ENCODE measurements around the gene CEP104.

CEP104 gene

DNA sequence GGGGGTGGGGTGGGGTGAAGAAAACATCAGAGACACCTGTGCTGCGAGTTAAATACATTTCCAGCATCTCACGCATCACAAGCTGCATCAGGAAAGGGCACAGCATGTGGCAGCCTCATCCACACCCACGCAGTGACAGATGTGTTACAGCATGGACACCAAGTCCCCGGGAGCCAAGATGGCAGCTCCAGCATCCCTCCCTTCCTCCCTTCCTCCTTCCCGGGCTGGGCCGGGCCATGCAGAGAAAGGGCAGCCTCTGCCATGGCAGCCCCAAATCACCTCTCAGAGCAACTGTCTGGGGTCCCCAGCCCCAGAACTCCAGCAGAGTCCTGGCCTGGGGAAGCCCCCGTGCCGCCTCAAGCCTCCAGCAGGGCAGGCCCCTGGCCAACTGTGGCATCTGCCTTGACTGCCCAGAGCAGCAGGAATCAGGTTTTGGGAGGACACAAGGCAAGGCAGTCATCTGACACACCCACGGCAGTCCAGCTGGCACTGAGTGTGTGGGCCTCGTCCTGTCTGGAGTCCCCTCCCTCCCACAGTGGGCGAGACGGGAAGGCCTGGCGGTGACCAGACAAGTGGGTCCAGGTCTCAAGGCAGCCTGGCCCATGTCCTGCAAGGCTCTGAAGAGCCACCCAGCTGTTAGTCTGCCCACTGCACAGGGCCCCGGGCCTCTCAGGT is 78.3 kb downstream of the CEP104 start:
- DNase-seq (ENCODE audit: low read depth in 1 of 2, low spot score in 1 of 2) = no peak
- TF ChIP-seq SPI1 (IDR thresholded peaks at IDR 0.05; ENCODE audit: borderline replicate concordance, low read depth) = no peak
- TF ChIP-seq GABPA (IDR thresholded peaks at IDR 0.05; ENCODE audit: low read depth) = no peak
- no peak for TF ChIP-seq CTCF (IDR thresholded peaks at IDR 0.05; ENCODE audit: insufficient read depth, low read length)
- TF ChIP-seq, protein P1, sequence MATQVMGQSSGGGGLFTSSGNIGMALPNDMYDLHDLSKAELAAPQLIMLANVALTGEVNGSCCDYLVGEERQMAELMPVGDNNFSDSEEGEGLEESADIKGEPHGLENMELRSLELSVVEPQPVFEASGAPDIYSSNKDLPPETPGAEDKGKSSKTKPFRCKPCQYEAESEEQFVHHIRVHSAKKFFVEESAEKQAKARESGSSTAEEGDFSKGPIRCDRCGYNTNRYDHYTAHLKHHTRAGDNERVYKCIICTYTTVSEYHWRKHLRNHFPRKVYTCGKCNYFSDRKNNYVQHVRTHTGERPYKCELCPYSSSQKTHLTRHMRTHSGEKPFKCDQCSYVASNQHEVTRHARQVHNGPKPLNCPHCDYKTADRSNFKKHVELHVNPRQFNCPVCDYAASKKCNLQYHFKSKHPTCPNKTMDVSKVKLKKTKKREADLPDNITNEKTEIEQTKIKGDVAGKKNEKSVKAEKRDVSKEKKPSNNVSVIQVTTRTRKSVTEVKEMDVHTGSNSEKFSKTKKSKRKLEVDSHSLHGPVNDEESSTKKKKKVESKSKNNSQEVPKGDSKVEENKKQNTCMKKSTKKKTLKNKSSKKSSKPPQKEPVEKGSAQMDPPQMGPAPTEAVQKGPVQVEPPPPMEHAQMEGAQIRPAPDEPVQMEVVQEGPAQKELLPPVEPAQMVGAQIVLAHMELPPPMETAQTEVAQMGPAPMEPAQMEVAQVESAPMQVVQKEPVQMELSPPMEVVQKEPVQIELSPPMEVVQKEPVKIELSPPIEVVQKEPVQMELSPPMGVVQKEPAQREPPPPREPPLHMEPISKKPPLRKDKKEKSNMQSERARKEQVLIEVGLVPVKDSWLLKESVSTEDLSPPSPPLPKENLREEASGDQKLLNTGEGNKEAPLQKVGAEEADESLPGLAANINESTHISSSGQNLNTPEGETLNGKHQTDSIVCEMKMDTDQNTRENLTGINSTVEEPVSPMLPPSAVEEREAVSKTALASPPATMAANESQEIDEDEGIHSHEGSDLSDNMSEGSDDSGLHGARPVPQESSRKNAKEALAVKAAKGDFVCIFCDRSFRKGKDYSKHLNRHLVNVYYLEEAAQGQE (IDR thresholded peaks at IDR 0.05; ENCODE audit: insufficient replicate concordance, low read depth) = no peak
- TF ChIP-seq POLR2AphosphoS5 (IDR thresholded peaks at IDR 0.05; ENCODE audit: low read depth) = no peak
- Histone ChIP-seq H3K27me3 (ENCODE audit: insufficient read depth, poor library complexity, severe bottlenecking) (no peaks in the 10 kb centered on the region), H3K4me3 (replicated peaks; ENCODE audit: insufficient read depth, low read length) (no peak overlapping the region), H3K27ac (replicated peaks) (no peak overlapping the region)

GRCh38 chr1:3777647-3778589 is 79.1 kb downstream of the CEP104 start:
- no peaks in the 10 kb centered on the region for H3K27me3 ChIP-seq (ENCODE audit: insufficient read depth, poor library complexity, severe bottlenecking)
- no peak overlapping the region for H3K4me3 ChIP-seq (replicated peaks; ENCODE audit: insufficient read depth, low read length)
- DNase-seq (ENCODE audit: low read depth in 1 of 2, low spot score in 1 of 2) = no peak
- TF ChIP-seq SPI1 (IDR thresholded peaks at IDR 0.05; ENCODE audit: borderline replicate concordance, low read depth) (no peak), GABPA (IDR thresholded peaks at IDR 0.05; ENCODE audit: low read depth) (no peak), POLR2AphosphoS5 (IDR thresholded peaks at IDR 0.05; ENCODE audit: low read depth) (no peak), CTCF (IDR thresholded peaks at IDR 0.05; ENCODE audit: insufficient read depth, low read length) (no peak)
- TF ChIP-seq, protein P1 (IDR thresholded peaks at IDR 0.05; ENCODE audit: insufficient replicate concordance, low read depth) = no peak
- H3K27ac ChIP-seq (replicated peaks) = no peak overlapping the region

DNA sequence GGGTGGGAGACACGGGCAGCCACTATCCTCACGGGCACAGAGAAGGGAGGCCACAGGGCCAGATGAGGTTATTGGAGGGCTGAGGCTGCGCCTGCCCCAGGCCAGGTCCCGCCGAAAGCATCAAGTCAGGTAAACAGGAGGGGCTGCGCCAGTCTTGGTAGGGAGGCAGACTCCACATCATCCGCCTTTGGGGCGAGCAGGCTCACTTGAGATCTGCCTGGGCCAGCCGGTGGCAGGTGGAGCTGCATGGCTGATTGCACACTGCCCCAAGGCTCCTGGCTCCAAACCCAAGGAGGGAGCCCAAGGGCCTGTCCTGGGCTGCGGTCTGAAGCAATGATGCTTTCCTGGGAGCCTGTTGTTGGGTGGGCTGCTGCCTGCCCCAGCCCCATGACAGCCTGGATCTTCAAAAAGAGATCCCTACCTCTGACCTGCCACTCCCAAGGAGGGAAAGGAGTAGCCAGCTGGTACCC is 79.9 kb downstream of the CEP104 start:
- Histone ChIP-seq H3K27me3 (ENCODE audit: insufficient read depth, poor library complexity, severe bottlenecking) (peaks cover under 1% of the 10 kb centered on the region), H3K4me3 (replicated peaks; ENCODE audit: insufficient read depth, low read length) (no peak overlapping the region), H3K27ac (replicated peaks) (no peak overlapping the region)
- TF ChIP-seq POLR2AphosphoS5 (IDR thresholded peaks at IDR 0.05; ENCODE audit: low read depth) = no peak
- DNase-seq (ENCODE audit: low read depth in 1 of 2, low spot score in 1 of 2) = no peak

Data from HL-60 (cell line).